Neuronal stem cell (in vitro differentiated cells): ENCODE results near the gene PHF21A.

Experiments
- DNase-seq: peaks from one replicate; pipeline ENCODE4 v3.0.0-alpha.2; 2013; ENCODE audit warnings: low spot score
- H2AFZ ChIP-seq: one replicate; pipeline ENCODE4 v1.6.1; 2013; ENCODE audit warnings: mild to moderate bottlenecking, low read length, inconsistent platforms
- H2AK5ac ChIP-seq: 2 replicates; pipeline ENCODE4 v1.6.1; 2013; ENCODE audit warnings: low read depth, mild to moderate bottlenecking, inconsistent platforms, low read length, moderate library complexity, mixed read lengths
- H2BK120ac ChIP-seq: 2 replicates; pipeline ENCODE4 v1.6.1; 2013; ENCODE audit warnings: low read depth, mild to moderate bottlenecking, inconsistent platforms, low read length, moderate library complexity, mixed read lengths
- H2BK12ac ChIP-seq: one replicate; pipeline ENCODE4 v1.6.1; 2013; ENCODE audit warnings: low read length, inconsistent platforms
- H2BK15ac ChIP-seq: 2 replicates; pipeline ENCODE4 v1.6.1; 2013; ENCODE audit warnings: mild to moderate bottlenecking, low read length, inconsistent platforms, mixed read lengths
- H2BK5ac ChIP-seq: one replicate; pipeline ENCODE4 v1.6.1; 2013; ENCODE audit warnings: inconsistent platforms, mild to moderate bottlenecking, low read length, moderate library complexity
- H3K14ac ChIP-seq: one replicate; pipeline ENCODE4 v1.6.1; 2013; ENCODE audit warnings: low read length, inconsistent platforms
- H3K18ac ChIP-seq: 2 replicates; pipeline ENCODE4 v1.6.1; 2013; ENCODE audit warnings: low read length, inconsistent platforms
- H3K23ac ChIP-seq: 2 replicates; pipeline ENCODE4 v1.6.1; 2013; ENCODE audit warnings: low read depth, mild to moderate bottlenecking, mixed read lengths, low read length, inconsistent platforms; ENCODE audit not compliant: poor library complexity
- H3K27ac ChIP-seq: replicated peaks from 3 replicates; pipeline ENCODE4 v1.5.1; 2013; ENCODE audit warnings: low read length, inconsistent platforms
- H3K27me3 ChIP-seq, 3 experiments: 2 replicates each; pipeline ENCODE4 v1.6.1; 2013; ENCODE audit warnings: low read length in 3 of 3, mild to moderate bottlenecking in 2 of 3, inconsistent platforms in 1 of 3, low read depth in 1 of 3, mixed read lengths in 1 of 3, moderate library complexity in 1 of 3; ENCODE audit not compliant: control insufficient read depth in 3 of 3, insufficient read depth in 3 of 3
- H3K36me3 ChIP-seq, 2 donors: replicated peaks in 1 of 2; 2 replicates each; pipeline ENCODE4 v1.6.1; 2013; ENCODE audit warnings: low read length in 2 of 2; ENCODE audit not compliant: control insufficient read depth in 2 of 2, insufficient read depth in 2 of 2
- H3K4ac ChIP-seq: 2 replicates; pipeline ENCODE4 v1.6.1; 2013; ENCODE audit warnings: inconsistent platforms, mild to moderate bottlenecking, low read length, moderate library complexity
- H3K4me1 ChIP-seq, 2 donors: 1 replicate in 1 of 2; 2 replicates in 1 of 2; pipeline ENCODE4 v1.6.1; 2013; ENCODE audit warnings: low read length in 2 of 2, low read depth in 1 of 2; ENCODE audit not compliant: control insufficient read depth in 2 of 2, insufficient read depth in 1 of 2
- H3K4me2 ChIP-seq: one replicate; pipeline ENCODE4 v1.6.1; 2013; ENCODE audit warnings: mild to moderate bottlenecking, low read length, inconsistent platforms; ENCODE audit not compliant: insufficient read depth, poor library complexity, severe bottlenecking
- H3K4me3 ChIP-seq, 2 donors: 2 replicates each; pipeline ENCODE4 v1.5.1; 2013; ENCODE audit warnings: low read length in 2 of 2, mild to moderate bottlenecking in 2 of 2, inconsistent platforms in 1 of 2, moderate library complexity in 1 of 2
- H3K79me1 ChIP-seq: one replicate; pipeline ENCODE4 v1.6.1; 2013; ENCODE audit warnings: low read depth, mild to moderate bottlenecking, inconsistent platforms, low read length, moderate library complexity
- H3K9ac ChIP-seq: one replicate; pipeline ENCODE4 v1.6.1; 2013; ENCODE audit warnings: mild to moderate bottlenecking, low read depth, low read length, inconsistent platforms; ENCODE audit not compliant: poor library complexity
- H3K9me3 ChIP-seq, 2 donors: replicated peaks in 1 of 2; 2 replicates each; pipeline versions ENCODE3 to v1.6.1; 2013; ENCODE audit warnings: low read length in 2 of 2, mild to moderate bottlenecking in 2 of 2, inconsistent platforms in 1 of 2, low read depth in 1 of 2, mixed read lengths in 1 of 2, moderate library complexity in 1 of 2; ENCODE audit not compliant: control insufficient read depth in 2 of 2, insufficient read depth in 1 of 2
- H4K8ac ChIP-seq: one replicate; pipeline ENCODE4 v1.6.1; 2013; ENCODE audit warnings: low read depth, mild to moderate bottlenecking, inconsistent platforms, low read length, moderate library complexity
- H4K91ac ChIP-seq: one replicate; pipeline ENCODE4 v1.6.1; 2013; ENCODE audit warnings: low read length, low read depth, mild to moderate bottlenecking, inconsistent platforms; ENCODE audit not compliant: poor library complexity
- WGBS, 2 donors: extraction: QIAGEN DNeasy Blood & Tissue Kit; methylation state at CpG; one replicate each; pipeline ENCODE4 v1.1.7; 2013; ENCODE audit warnings: missing lambda C conversion rate in 2 of 2, mixed read lengths in 1 of 2; ENCODE audit not compliant: insufficient read length in 2 of 2, insufficient replicate concordance in 1 of 2; ENCODE audit errors: extremely low coverage in 2 of 2; 5-methylcytosine and 5-hydroxymethylcytosine counted together

PHF21A gene

GRCh38 chr11:46121724-46122477 lies 647 bp upstream of the PHF21A start:
- Histone ChIP-seq H2AK5ac (no peak overlapping the region), H2BK12ac (no peak overlapping the region), H3K27me3 (no peaks in the 10 kb centered on the region), H2BK120ac (no peak overlapping the region), H3K4ac (no peak overlapping the region), H3K9ac (peak overlapping the region; percentile 86), H3K79me1 (no peaks in the 10 kb centered on the region), H3K14ac (peak overlapping the region; percentile 38), H3K4me3 (peak overlapping the region; percentile 62 to 85), H4K91ac (no peak overlapping the region), H2AFZ (peak overlapping the region; percentile 89), H2BK15ac (peak overlapping the region; percentile 49), H3K23ac (peak overlapping the region; percentile 65), H3K4me2 (peak overlapping the region; percentile 78), H3K4me1 (peaks cover 1 to 3% of the 10 kb centered on the region in 2 donors), H3K36me3 (no peaks in the 10 kb centered on the region), H3K9me3 (no peaks in the 10 kb centered on the region), H3K18ac (peak overlapping the region; percentile 97), H4K8ac (peak overlapping the region; percentile 17), H3K27ac (peak overlapping the region; percentile 99), H2BK5ac (peak overlapping the region; percentile 87)
- DNase-seq, result peak; percentile 84
- WGBS, 2 donors, result no CpG with 5 or more reads among the region's 74 CpGs

GRCh38 chr11:46120346-46121300 lies 631 bp downstream of the PHF21A start:
- H3K23ac ChIP-seq, result peak overlapping the region; percentile 93
- no peak overlapping the region for H4K91ac ChIP-seq
- no peak overlapping the region for H3K4ac ChIP-seq
- H3K27ac ChIP-seq, result peak overlapping the region; percentile 99
- H3K14ac ChIP-seq, result no peak overlapping the region
- H4K8ac ChIP-seq, result no peak overlapping the region
- no peaks in the 10 kb centered on the region for H3K9me3 ChIP-seq
- H2BK5ac ChIP-seq, result peak overlapping the region; percentile 53
- H2BK15ac ChIP-seq, result peak overlapping the region; percentile 18
- H3K4me2 ChIP-seq, result peak overlapping the region; percentile 63
- H2BK120ac ChIP-seq, result no peak overlapping the region
- H2AK5ac ChIP-seq, result peak overlapping the region; percentile 23
- peak overlapping the region; percentile 62 to 81 for H3K4me3 ChIP-seq
- peak overlapping the region; percentile 85 for H3K9ac ChIP-seq
- H2AFZ ChIP-seq, result peak overlapping the region; percentile 77
- no peaks in the 10 kb centered on the region for H3K36me3 ChIP-seq
- no peaks in the 10 kb centered on the region for H3K79me1 ChIP-seq
- H3K18ac ChIP-seq, result peak overlapping the region; percentile 89
- peaks cover 1 to 3% of the 10 kb centered on the region in 2 donors for H3K4me1 ChIP-seq
- H3K27me3 ChIP-seq, result no peaks in the 10 kb centered on the region
- peak; percentile 73 for DNase-seq
- no peak overlapping the region for H2BK12ac ChIP-seq
- WGBS, 2 donors, result no CpG with 5 or more reads among the region's 29 CpGs

GRCh38 chr11:46119352-46120216 lies 1.7 kb downstream of the PHF21A start:
- Histone ChIP-seq H3K4ac (no peak overlapping the region), H3K36me3 (no peaks in the 10 kb centered on the region), H2AK5ac (peak overlapping the region; percentile 88), H3K4me2 (peak overlapping the region; percentile 54), H3K4me1 (peaks cover 1 to 8% of the 10 kb centered on the region in 2 donors), H2BK12ac (no peak overlapping the region), H3K23ac (no peak overlapping the region), H3K79me1 (no peaks in the 10 kb centered on the region), H4K8ac (no peak overlapping the region), H2BK15ac (no peak overlapping the region), H3K14ac (no peak overlapping the region), H3K9ac (peak overlapping the region; percentile 60), H3K9me3 (no peaks in the 10 kb centered on the region), H2AFZ (peak overlapping the region; percentile 82), H3K27ac (peak overlapping the region; percentile 99), H2BK5ac (peak overlapping the region; percentile 53), H3K18ac (peak overlapping the region; percentile 95), H3K4me3 (peak overlapping the region; percentile 62 to 76), H2BK120ac (no peak overlapping the region), H4K91ac (no peak overlapping the region), H3K27me3 (no peaks in the 10 kb centered on the region)
- WGBS, 2 donors, result no CpG with 5 or more reads among the region's 56 CpGs
- DNase-seq, result peak; percentile 61
